ENCODE measurements around the gene FZD8. TPM values are rescaled to one million over a fixed set of nuclear protein-coding genes. Genes with fewer than 3 reads are reported as not detected.

The FZD8 gene
- total RNA-seq, 1 experiment from 2014 or later = 1.8 TPM

DNA sequence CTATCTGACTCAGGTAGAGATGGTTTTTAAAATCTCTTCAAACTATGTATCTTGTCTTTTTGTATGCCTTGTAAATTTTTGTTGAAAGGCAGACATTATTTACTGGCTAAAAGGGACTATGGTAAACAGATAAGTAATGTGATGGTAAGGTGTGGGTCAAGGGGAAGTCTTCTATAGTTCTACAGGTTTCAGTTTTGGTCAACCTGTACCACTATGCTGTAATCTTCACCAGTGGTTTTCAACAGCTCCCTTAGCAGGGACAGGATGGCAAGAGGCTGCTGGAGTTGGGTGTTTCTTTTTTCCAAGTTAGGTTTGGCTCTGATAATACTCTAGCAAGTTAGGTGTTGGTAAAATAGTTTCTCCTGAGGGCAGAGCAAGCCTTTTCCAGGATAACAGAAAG lies 32.7 kb upstream of the FZD8 start:
- Histone ChIP-seq H3K4me1 (ENCODE audit: control insufficient read depth, insufficient read depth, low read length) (no peaks in the 10 kb centered on the region), H3K27ac (ENCODE audit: low read length) (no peak overlapping the region), H3K27me3 (ENCODE audit: control insufficient read depth, insufficient read depth, low read length) (no peaks in the 10 kb centered on the region), H3K36me3 (ENCODE audit: control insufficient read depth, insufficient read depth, low read length) (no peaks in the 10 kb centered on the region), H3K9me3 (ENCODE audit: control insufficient read depth, insufficient read depth, low read depth, low read length) (no peaks in the 10 kb centered on the region), H3K4me3 (ENCODE audit: low read depth in 2 of 2, low read length in 2 of 2) (no peak overlapping the region)
- TF ChIP-seq SIN3A (IDR thresholded peaks at IDR 0.05; ENCODE audit: borderline replicate concordance, insufficient read depth, low read depth, low read length) (no peak), TCF7L2 (IDR thresholded peaks at IDR 0.05; ENCODE audit: low read depth, low read length) (no peak), POLR2AphosphoS5 (IDR thresholded peaks at IDR 0.05; ENCODE audit: low read depth, low read length) (no peak)
- TF ChIP-seq, protein P1, sequence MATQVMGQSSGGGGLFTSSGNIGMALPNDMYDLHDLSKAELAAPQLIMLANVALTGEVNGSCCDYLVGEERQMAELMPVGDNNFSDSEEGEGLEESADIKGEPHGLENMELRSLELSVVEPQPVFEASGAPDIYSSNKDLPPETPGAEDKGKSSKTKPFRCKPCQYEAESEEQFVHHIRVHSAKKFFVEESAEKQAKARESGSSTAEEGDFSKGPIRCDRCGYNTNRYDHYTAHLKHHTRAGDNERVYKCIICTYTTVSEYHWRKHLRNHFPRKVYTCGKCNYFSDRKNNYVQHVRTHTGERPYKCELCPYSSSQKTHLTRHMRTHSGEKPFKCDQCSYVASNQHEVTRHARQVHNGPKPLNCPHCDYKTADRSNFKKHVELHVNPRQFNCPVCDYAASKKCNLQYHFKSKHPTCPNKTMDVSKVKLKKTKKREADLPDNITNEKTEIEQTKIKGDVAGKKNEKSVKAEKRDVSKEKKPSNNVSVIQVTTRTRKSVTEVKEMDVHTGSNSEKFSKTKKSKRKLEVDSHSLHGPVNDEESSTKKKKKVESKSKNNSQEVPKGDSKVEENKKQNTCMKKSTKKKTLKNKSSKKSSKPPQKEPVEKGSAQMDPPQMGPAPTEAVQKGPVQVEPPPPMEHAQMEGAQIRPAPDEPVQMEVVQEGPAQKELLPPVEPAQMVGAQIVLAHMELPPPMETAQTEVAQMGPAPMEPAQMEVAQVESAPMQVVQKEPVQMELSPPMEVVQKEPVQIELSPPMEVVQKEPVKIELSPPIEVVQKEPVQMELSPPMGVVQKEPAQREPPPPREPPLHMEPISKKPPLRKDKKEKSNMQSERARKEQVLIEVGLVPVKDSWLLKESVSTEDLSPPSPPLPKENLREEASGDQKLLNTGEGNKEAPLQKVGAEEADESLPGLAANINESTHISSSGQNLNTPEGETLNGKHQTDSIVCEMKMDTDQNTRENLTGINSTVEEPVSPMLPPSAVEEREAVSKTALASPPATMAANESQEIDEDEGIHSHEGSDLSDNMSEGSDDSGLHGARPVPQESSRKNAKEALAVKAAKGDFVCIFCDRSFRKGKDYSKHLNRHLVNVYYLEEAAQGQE (IDR thresholded peaks at IDR 0.05; ENCODE audit: insufficient read depth in 1 of 2, low read depth in 2 of 2, low read length in 1 of 2) = no peak
- TF ChIP-seq, protein P2, sequence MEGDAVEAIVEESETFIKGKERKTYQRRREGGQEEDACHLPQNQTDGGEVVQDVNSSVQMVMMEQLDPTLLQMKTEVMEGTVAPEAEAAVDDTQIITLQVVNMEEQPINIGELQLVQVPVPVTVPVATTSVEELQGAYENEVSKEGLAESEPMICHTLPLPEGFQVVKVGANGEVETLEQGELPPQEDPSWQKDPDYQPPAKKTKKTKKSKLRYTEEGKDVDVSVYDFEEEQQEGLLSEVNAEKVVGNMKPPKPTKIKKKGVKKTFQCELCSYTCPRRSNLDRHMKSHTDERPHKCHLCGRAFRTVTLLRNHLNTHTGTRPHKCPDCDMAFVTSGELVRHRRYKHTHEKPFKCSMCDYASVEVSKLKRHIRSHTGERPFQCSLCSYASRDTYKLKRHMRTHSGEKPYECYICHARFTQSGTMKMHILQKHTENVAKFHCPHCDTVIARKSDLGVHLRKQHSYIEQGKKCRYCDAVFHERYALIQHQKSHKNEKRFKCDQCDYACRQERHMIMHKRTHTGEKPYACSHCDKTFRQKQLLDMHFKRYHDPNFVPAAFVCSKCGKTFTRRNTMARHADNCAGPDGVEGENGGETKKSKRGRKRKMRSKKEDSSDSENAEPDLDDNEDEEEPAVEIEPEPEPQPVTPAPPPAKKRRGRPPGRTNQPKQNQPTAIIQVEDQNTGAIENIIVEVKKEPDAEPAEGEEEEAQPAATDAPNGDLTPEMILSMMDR (IDR thresholded peaks at IDR 0.05) = no peak
- ATAC-seq = no peak
- in situ Hi-C loops (cut with HindIII; ENCODE audit: low pct_unique_long_range_greater_than_20kb, low sequenced_read_pairs) (no loop called here), intact Hi-C loops (cut with micrococcal nuclease; ENCODE audit: unreplicated experiment) (no loop called here)
- ChIA-PET POLR2A (no interaction called here), CTCF (no interaction called here)
- no peak for DNase-seq (ENCODE audit: low read depth, low spot score)
- no TSS peak for BruUV-seq (replicated peaks)

DNA sequence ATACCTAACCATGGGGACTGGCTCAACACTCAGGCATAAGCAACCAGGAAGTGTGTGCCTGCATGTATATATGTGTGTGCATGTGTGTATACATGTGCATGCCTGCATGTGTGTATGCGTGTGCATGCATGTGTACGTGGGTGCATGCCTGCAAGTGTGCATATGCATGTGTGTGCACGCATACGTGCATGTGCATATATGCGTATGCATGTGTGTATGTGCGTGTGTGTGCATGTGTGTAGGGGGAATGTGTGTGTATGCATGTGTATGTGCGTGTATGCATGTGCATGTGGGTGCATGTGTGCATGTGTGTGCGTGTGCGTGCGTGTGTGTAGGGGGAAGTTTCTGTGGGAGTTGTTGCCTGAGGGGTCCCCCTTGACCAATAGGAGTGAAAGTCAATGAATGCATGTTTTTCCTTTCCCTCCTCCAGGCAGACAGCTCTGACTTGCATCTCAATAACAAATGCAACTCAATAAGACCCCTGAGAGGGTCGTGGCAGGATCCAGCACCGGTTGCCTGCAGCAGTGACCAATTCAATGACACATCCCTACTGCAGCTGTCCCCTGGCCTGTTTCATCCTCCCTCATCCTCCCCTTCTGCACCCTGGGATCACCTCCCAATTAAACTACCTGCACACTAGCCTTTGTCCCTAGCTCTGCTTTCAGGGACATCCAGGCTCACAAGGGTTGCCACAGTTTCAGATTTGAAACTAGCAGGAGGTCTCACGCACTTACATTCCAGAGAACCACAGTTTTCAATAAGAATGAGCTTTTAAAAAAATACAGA lies 27.0 kb upstream of the FZD8 start:
- Histone ChIP-seq H3K4me1 (ENCODE audit: control insufficient read depth, insufficient read depth, low read length) (no peaks in the 10 kb centered on the region), H3K36me3 (ENCODE audit: control insufficient read depth, insufficient read depth, low read length) (no peaks in the 10 kb centered on the region), H3K4me3 (ENCODE audit: low read depth in 2 of 2, low read length in 2 of 2) (no peak overlapping the region), H3K27me3 (ENCODE audit: control insufficient read depth, insufficient read depth, low read length) (no peaks in the 10 kb centered on the region), H3K9me3 (ENCODE audit: control insufficient read depth, insufficient read depth, low read depth, low read length) (no peaks in the 10 kb centered on the region), H3K27ac (ENCODE audit: low read length) (no peak overlapping the region)
- TF ChIP-seq POLR2AphosphoS5 (IDR thresholded peaks at IDR 0.05; ENCODE audit: low read depth, low read length) (no peak), SIN3A (IDR thresholded peaks at IDR 0.05; ENCODE audit: borderline replicate concordance, insufficient read depth, low read depth, low read length) (no peak), TCF7L2 (IDR thresholded peaks at IDR 0.05; ENCODE audit: low read depth, low read length) (no peak)
- TF ChIP-seq, protein P1 (IDR thresholded peaks at IDR 0.05; ENCODE audit: insufficient read depth in 1 of 2, low read depth in 2 of 2, low read length in 1 of 2) = no peak
- TF ChIP-seq, protein P2 (IDR thresholded peaks at IDR 0.05) = no peak
- ChIA-PET CTCF (no interaction called here), POLR2A (no interaction called here)
- intact Hi-C loops (cut with micrococcal nuclease; ENCODE audit: unreplicated experiment) = no loop called here
- no TSS peak for BruUV-seq (replicated peaks)
- ATAC-seq (no peak), DNase-seq (ENCODE audit: low read depth, low spot score) (no peak)
- in situ Hi-C loops (cut with HindIII; ENCODE audit: low pct_unique_long_range_greater_than_20kb, low sequenced_read_pairs) = no loop called here
